ENCODE results near the gene AKAIN1. TPM values are rescaled to one million over a fixed set of nuclear protein-coding genes. Genes with fewer than 3 reads are reported as not detected.

The AKAIN1 gene
- total and polyA plus RNA-seq, 2 experiments from 2014 or later = not detected

DNA sequence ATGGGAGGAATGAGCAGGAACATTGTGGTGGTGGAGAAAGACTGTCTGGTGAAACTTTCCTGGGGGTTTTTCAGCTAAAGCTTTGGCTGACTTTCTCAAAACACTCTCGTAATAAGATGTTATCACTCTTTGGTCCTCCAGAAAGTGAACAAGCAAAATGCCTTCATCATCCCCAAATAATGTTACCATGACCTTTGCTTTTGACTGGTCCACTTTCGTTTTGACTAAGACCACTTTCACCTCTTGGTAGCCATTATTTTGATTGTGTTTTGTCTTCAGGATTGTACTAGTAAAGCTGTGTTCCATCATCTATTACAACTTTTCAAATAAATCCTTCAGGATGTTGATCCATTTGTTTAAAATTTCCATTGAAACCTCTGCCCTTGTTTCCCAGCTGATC lies 103.2 kb downstream of the AKAIN1 start:
- DNase-seq (ENCODE audit: low spot score) = no peak

More for the DNA sequence above, 103.2 kb downstream of the AKAIN1 start:
- H3K36me3 Mint-ChIP-seq (ENCODE audit: low read depth) = peaks cover 9% of the 10 kb centered on the region
- Histone ChIP-seq H3K4me1 (ENCODE audit: insufficient read depth) (peaks cover 14% of the 10 kb centered on the region), H3K4me3 (no peak overlapping the region), H3K9me2 (ENCODE audit: insufficient read depth) (peaks cover 20% of the 10 kb centered on the region), H3K27me3 (ENCODE audit: insufficient read depth) (no peaks in the 10 kb centered on the region), H4K20me1 (replicated peaks; ENCODE audit: insufficient read depth) (no peaks in the 10 kb centered on the region), H3K4me2 (no peak overlapping the region), H3K27ac (ENCODE audit: low read depth) (no peak overlapping the region), H3F3A (replicated peaks; ENCODE audit: low read depth) (no peaks in the 10 kb centered on the region), H3K36me3 (ENCODE audit: insufficient read depth) (no peaks in the 10 kb centered on the region; the same call in 1 of the 2 replicates), H3K79me2 (replicated peaks; ENCODE audit: insufficient read depth) (no peaks in the 10 kb centered on the region), H2AFZ (no peak overlapping the region)
- H3K27ac Mint-ChIP-seq = no peak overlapping the region
- TF ChIP-seq, protein P1, sequence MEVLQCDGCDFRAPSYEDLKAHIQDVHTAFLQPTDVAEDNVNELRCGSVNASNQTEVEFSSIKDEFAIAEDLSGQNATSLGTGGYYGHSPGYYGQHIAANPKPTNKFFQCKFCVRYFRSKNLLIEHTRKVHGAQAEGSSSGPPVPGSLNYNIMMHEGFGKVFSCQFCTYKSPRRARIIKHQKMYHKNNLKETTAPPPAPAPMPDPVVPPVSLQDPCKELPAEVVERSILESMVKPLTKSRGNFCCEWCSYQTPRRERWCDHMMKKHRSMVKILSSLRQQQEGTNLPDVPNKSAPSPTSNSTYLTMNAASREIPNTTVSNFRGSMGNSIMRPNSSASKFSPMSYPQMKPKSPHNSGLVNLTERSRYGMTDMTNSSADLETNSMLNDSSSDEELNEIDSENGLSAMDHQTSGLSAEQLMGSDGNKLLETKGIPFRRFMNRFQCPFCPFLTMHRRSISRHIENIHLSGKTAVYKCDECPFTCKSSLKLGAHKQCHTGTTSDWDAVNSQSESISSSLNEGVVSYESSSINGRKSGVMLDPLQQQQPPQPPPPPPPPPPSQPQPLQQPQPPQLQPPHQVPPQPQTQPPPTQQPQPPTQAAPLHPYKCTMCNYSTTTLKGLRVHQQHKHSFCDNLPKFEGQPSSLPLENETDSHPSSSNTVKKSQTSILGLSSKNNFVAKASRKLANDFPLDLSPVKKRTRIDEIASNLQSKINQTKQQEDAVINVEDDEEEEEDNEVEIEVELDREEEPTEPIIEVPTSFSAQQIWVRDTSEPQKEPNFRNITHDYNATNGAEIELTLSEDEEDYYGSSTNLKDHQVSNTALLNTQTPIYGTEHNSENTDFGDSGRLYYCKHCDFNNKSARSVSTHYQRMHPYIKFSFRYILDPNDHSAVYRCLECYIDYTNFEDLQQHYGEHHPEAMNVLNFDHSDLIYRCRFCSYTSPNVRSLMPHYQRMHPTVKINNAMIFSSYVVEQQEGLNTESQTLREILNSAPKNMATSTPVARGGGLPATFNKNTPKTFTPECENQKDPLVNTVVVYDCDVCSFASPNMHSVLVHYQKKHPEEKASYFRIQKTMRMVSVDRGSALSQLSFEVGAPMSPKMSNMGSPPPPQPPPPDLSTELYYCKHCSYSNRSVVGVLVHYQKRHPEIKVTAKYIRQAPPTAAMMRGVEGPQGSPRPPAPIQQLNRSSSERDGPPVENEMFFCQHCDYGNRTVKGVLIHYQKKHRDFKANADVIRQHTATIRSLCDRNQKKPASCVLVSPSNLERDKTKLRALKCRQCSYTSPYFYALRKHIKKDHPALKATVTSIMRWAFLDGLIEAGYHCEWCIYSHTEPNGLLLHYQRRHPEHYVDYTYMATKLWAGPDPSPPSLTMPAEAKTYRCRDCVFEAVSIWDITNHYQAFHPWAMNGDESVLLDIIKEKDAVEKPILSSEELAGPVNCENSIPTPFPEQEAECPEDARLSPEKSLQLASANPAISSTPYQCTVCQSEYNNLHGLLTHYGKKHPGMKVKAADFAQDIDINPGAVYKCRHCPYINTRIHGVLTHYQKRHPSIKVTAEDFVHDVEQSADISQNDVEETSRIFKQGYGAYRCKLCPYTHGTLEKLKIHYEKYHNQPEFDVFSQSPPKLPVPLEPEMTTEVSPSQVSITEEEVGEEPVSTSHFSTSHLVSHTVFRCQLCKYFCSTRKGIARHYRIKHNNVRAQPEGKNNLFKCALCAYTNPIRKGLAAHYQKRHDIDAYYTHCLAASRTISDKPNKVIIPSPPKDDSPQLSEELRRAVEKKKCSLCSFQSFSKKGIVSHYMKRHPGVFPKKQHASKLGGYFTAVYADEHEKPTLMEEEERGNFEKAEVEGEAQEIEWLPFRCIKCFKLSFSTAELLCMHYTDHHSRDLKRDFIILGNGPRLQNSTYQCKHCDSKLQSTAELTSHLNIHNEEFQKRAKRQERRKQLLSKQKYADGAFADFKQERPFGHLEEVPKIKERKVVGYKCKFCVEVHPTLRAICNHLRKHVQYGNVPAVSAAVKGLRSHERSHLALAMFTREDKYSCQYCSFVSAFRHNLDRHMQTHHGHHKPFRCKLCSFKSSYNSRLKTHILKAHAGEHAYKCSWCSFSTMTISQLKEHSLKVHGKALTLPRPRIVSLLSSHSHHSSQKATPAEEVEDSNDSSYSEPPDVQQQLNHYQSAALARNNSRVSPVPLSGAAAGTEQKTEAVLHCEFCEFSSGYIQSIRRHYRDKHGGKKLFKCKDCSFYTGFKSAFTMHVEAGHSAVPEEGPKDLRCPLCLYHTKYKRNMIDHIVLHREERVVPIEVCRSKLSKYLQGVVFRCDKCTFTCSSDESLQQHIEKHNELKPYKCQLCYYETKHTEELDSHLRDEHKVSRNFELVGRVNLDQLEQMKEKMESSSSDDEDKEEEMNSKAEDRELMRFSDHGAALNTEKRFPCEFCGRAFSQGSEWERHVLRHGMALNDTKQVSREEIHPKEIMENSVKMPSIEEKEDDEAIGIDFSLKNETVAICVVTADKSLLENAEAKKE (CRISPR knock-in tag; IDR thresholded peaks at IDR 0.05) = no peak
- TF ChIP-seq CREB1 (CRISPR knock-in tag; IDR thresholded peaks at IDR 0.05; ENCODE audit: low read depth) (no peak), ZNF331 (CRISPR knock-in tag; IDR thresholded peaks at IDR 0.05; ENCODE audit: low read depth) (no peak), EZH2phosphoT487 (IDR thresholded peaks at IDR 0.05; ENCODE audit: unreplicated experiment) (no peak), JUNB (IDR thresholded peaks at IDR 0.05; ENCODE audit: unreplicated experiment) (no peak), STAT1 (IDR thresholded peaks at IDR 0.05; ENCODE audit: unreplicated experiment) (no peak), POLR2AphosphoS5 (IDR thresholded peaks at IDR 0.05; ENCODE audit: low read depth) (no peak), ZNF114 (CRISPR knock-in tag; IDR thresholded peaks at IDR 0.05) (no peak), NANOG (IDR thresholded peaks at IDR 0.05; ENCODE audit: borderline replicate concordance) (no peak), EZH2 (IDR thresholded peaks at IDR 0.05; ENCODE audit: low read depth, unreplicated experiment) (no peak)
- TF ChIP-seq, protein P2, sequence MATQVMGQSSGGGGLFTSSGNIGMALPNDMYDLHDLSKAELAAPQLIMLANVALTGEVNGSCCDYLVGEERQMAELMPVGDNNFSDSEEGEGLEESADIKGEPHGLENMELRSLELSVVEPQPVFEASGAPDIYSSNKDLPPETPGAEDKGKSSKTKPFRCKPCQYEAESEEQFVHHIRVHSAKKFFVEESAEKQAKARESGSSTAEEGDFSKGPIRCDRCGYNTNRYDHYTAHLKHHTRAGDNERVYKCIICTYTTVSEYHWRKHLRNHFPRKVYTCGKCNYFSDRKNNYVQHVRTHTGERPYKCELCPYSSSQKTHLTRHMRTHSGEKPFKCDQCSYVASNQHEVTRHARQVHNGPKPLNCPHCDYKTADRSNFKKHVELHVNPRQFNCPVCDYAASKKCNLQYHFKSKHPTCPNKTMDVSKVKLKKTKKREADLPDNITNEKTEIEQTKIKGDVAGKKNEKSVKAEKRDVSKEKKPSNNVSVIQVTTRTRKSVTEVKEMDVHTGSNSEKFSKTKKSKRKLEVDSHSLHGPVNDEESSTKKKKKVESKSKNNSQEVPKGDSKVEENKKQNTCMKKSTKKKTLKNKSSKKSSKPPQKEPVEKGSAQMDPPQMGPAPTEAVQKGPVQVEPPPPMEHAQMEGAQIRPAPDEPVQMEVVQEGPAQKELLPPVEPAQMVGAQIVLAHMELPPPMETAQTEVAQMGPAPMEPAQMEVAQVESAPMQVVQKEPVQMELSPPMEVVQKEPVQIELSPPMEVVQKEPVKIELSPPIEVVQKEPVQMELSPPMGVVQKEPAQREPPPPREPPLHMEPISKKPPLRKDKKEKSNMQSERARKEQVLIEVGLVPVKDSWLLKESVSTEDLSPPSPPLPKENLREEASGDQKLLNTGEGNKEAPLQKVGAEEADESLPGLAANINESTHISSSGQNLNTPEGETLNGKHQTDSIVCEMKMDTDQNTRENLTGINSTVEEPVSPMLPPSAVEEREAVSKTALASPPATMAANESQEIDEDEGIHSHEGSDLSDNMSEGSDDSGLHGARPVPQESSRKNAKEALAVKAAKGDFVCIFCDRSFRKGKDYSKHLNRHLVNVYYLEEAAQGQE (IDR thresholded peaks at IDR 0.05; ENCODE audit: unreplicated experiment) = no peak
- TF ChIP-seq, protein P3, sequence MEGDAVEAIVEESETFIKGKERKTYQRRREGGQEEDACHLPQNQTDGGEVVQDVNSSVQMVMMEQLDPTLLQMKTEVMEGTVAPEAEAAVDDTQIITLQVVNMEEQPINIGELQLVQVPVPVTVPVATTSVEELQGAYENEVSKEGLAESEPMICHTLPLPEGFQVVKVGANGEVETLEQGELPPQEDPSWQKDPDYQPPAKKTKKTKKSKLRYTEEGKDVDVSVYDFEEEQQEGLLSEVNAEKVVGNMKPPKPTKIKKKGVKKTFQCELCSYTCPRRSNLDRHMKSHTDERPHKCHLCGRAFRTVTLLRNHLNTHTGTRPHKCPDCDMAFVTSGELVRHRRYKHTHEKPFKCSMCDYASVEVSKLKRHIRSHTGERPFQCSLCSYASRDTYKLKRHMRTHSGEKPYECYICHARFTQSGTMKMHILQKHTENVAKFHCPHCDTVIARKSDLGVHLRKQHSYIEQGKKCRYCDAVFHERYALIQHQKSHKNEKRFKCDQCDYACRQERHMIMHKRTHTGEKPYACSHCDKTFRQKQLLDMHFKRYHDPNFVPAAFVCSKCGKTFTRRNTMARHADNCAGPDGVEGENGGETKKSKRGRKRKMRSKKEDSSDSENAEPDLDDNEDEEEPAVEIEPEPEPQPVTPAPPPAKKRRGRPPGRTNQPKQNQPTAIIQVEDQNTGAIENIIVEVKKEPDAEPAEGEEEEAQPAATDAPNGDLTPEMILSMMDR (conservative IDR thresholded peaks at IDR 0.05; ENCODE audit: low read depth in 2 of 2) = no peak
- TF ChIP-seq, protein P4, sequence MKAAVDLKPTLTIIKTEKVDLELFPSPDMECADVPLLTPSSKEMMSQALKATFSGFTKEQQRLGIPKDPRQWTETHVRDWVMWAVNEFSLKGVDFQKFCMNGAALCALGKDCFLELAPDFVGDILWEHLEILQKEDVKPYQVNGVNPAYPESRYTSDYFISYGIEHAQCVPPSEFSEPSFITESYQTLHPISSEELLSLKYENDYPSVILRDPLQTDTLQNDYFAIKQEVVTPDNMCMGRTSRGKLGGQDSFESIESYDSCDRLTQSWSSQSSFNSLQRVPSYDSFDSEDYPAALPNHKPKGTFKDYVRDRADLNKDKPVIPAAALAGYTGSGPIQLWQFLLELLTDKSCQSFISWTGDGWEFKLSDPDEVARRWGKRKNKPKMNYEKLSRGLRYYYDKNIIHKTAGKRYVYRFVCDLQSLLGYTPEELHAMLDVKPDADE (IDR thresholded peaks at IDR 0.05) = no peak
- ATAC-seq = no peak
- peaks cover 24% of the 10 kb centered on the region for H3K9me3 Mint-ChIP-seq
- H3K4me1 Mint-ChIP-seq = peaks cover 21% of the 10 kb centered on the region
- no peak overlapping the region for H3K4me3 Mint-ChIP-seq
- no peaks in the 10 kb centered on the region for H3K27me3 Mint-ChIP-seq (ENCODE audit: insufficient read depth, low read depth, poor library complexity)

Measured in GM23338 (cell line).